Nephron progenitor cell (in vitro differentiated cells): Measurements from ENCODE around the gene CES5A.

Experiments
- DNase-seq: peaks from one replicate; pipeline ENCODE4 v3.0.0; 2021
- H3K27ac Mint-ChIP-seq: 2 replicates; pipeline ENCODE4 v1.8.0; 2021; ENCODE audit warnings: mild to moderate bottlenecking, moderate library complexity, mixed read lengths
- H3K27me3 Mint-ChIP-seq: 2 replicates; pipeline ENCODE4 v1.8.0; 2021; ENCODE audit warnings: mild to moderate bottlenecking, low read depth, mixed read lengths; ENCODE audit not compliant: poor library complexity
- H3K36me3 Mint-ChIP-seq: 2 replicates; pipeline ENCODE4 v1.8.0; 2021; ENCODE audit warnings: low read depth, mixed read lengths
- H3K4me1 Mint-ChIP-seq: 2 replicates; pipeline ENCODE4 v1.8.0; 2021; ENCODE audit warnings: mixed read lengths
- H3K4me3 Mint-ChIP-seq: 2 replicates; pipeline ENCODE4 v1.8.0; 2021; ENCODE audit warnings: mild to moderate bottlenecking, moderate library complexity, mixed read lengths
- H3K9me3 Mint-ChIP-seq: 2 replicates; pipeline ENCODE4 v1.8.0; 2021; ENCODE audit warnings: mild to moderate bottlenecking, moderate library complexity, mixed read lengths
- CTCF ChIP-seq: fragments of 200-600 bp; sonication (generic); IDR thresholded peaks from 2 replicates; pipeline ENCODE4 v1.5.0; 2021; ENCODE audit warnings: antibody characterized with exemption

CES5A gene

GRCh38 chr16:55906123-55906522 is 30.9 kb upstream of the CES5A start:
- H3K4me1 Mint-ChIP-seq, result peaks cover 11% of the 10 kb centered on the region
- H3K36me3 Mint-ChIP-seq, result no peaks in the 10 kb centered on the region
- DNase-seq, result no peak
- no peak for TF ChIP-seq CTCF
- H3K27me3 Mint-ChIP-seq, result peaks cover 3% of the 10 kb centered on the region
- peaks cover 29% of the 10 kb centered on the region for H3K9me3 Mint-ChIP-seq
- H3K27ac Mint-ChIP-seq, result peak overlapping the region; percentile 64
- H3K4me3 Mint-ChIP-seq, result no peak overlapping the region

GRCh38 chr16:55905651-55906050 is 30.5 kb upstream of the CES5A start:
- no peaks in the 10 kb centered on the region for H3K36me3 Mint-ChIP-seq
- H3K4me3 Mint-ChIP-seq, result no peak overlapping the region
- H3K4me1 Mint-ChIP-seq, result peaks cover 12% of the 10 kb centered on the region
- H3K9me3 Mint-ChIP-seq, result peaks cover 29% of the 10 kb centered on the region
- no peak for TF ChIP-seq CTCF
- no peak for DNase-seq
- H3K27ac Mint-ChIP-seq, result peak overlapping the region; percentile 64
- peaks cover 3% of the 10 kb centered on the region for H3K27me3 Mint-ChIP-seq

- Mint-ChIP-seq H3K27ac (peak overlapping the region; percentile 84), H3K27me3 (no peaks in the 10 kb centered on the region), H3K36me3 (no peaks in the 10 kb centered on the region), H3K4me3 (no peak overlapping the region), H3K4me1 (peaks cover 12% of the 10 kb centered on the region), H3K9me3 (peaks cover 36% of the 10 kb centered on the region)
- TF ChIP-seq CTCF, result no peak
- no peak for DNase-seq
Measured at GRCh38 chr16:55901566-55902217, 26.5 kb upstream of the CES5A start.

- TF ChIP-seq CTCF, result no peak
- H3K27ac Mint-ChIP-seq, result no peak overlapping the region
- peaks cover 12% of the 10 kb centered on the region for H3K4me1 Mint-ChIP-seq
- DNase-seq, result no peak
- H3K4me3 Mint-ChIP-seq, result no peak overlapping the region
- H3K27me3 Mint-ChIP-seq, result no peaks in the 10 kb centered on the region
- peaks cover 42% of the 10 kb centered on the region for H3K9me3 Mint-ChIP-seq
- H3K36me3 Mint-ChIP-seq, result no peaks in the 10 kb centered on the region
Measured at GRCh38 chr16:55900616-55901393, 25.6 kb upstream of the CES5A start.

- H3K36me3 Mint-ChIP-seq, result no peaks in the 10 kb centered on the region
- no peaks in the 10 kb centered on the region for H3K27me3 Mint-ChIP-seq
- no peak for TF ChIP-seq CTCF
- H3K4me1 Mint-ChIP-seq, result peaks cover 12% of the 10 kb centered on the region
- H3K4me3 Mint-ChIP-seq, result no peak overlapping the region
- peaks cover 46% of the 10 kb centered on the region for H3K9me3 Mint-ChIP-seq
- no peak for DNase-seq
- no peak overlapping the region for H3K27ac Mint-ChIP-seq
Measured at GRCh38 chr16:55899857-55900256, 24.7 kb upstream of the CES5A start.
